HPDE6-E6E7 (cell line): ENCODE measurements around the gene NBEAL2.

ENCODE experiments used
- DNase-seq: peaks from one replicate; pipeline ENCODE4 v3.0.0; 2011; ENCODE audit warnings: missing footprints; ENCODE audit errors: extremely low spot score

Gene NBEAL2

GRCh38 chr3:47041114-47041513, 61.6 kb downstream of the NBEAL2 start:
- DNase-seq, result no peak

GRCh38 chr3:47042231-47042791, 62.8 kb downstream of the NBEAL2 start:
- no peak for DNase-seq

- DNase-seq, result no peak
These were observed 67.6 kb downstream of the NBEAL2 start for GRCh38 chr3:47047069-47047468.

GRCh38 chr3:47047673-47048072, 68.2 kb downstream of the NBEAL2 start:
- no peak for DNase-seq

- no peak for DNase-seq
These were observed 74.9 kb downstream of the NBEAL2 start for GRCh38 chr3:47054412-47054811.

GRCh38 chr3:47056705-47057104, 77.2 kb downstream of the NBEAL2 start:
- no peak for DNase-seq

- no peak for DNase-seq
These were observed 77.8 kb downstream of the NBEAL2 start for GRCh38 chr3:47057212-47057671.
